NCI-H1048 (cell line): ENCODE data around the gene MYT1.

Source experiments
- DNase-seq: peaks from one replicate; lab custom pipeline; 2025; lab: John Stamatoyannopoulos, UW

MYT1 gene

DNA sequence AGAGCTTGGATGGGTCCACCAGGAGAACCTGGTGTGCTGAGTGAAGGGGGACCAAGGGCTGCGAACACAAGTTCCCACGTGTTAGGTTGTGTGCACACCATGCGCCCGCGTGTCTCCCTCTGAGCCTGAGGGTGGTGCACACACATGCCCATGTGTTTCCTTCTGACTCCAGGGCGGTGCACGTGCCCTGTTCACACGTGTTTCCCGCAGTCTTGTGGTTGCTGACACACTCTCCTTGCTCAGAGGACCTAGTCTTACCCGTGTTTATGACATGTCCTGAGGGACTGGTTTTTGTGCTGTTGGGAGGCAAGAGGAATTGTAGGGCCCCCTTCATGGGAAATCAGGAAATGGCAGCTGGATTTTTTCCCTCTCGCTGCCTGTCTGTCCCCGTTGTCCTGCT is 55.0 kb downstream of the MYT1 start:
- no peak for DNase-seq

DNA sequence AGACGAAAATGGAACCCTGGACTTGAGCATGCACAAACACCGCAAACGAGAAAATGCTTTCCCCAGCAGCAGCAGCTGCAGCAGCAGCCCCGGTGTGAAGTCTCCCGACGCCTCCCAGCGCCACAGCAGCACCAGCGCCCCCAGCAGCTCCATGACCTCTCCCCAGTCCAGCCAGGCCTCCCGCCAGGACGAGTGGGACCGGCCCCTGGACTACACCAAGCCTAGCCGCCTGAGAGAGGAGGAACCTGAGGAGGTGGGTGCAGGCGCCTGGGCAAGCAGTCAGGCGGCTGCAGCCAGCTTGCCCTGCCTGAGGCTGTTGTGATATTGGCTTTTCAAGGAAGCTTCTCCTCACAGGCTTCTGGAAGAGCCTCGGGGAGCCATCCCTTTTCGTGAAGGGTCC is 55.5 kb downstream of the MYT1 start:
- DNase-seq: no peak

DNA sequence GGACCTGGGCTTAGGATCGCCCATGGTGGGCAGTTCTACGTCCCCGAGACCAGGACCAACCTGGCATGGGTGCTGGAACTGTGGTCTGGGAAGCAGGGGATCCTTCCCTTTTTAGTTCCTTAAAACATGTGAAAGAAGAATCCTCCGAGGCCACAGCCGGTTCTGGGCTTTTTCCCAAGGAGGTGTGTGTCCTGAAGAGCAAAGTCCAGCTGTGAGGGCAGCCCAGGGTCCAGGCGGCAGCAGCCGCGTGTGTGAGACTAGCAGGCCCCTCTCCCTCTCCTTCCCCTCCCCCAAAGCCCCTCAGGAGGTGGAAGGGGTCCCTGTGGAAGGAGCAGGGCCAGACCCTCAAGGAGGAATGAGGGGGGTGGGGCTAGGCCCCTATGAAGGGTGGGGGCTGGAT is 56.2 kb downstream of the MYT1 start:
- no peak for DNase-seq

DNA sequence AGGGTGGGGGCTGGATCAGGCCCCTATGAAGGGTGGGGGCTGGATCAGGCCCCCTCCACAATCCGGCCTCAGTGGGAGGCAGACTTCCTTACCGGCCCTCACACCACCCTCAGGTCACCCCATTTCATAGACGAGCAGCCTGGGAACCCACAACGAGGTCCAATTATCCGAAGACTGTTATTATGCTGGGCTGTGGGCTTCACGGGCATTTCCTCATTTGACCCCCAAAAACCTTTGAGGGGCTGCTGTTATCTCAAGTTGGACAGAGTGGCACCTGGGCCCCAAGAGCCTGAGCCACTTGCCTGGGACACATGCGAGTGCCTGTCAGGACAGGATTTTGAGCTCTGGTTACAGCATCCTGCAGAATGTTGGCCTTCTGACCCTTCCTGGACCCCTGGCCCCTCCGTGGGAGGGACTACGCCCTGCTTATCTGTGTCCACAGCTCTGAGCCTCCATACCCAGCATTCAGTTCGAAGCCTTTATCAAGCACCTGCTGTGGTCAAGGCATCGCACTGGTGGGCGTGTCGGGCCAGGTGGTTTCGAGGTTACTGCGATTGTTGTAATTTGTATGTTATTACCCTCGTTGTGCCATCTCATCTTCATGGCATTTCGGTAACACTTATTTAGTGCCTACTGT is 56.8 kb downstream of the MYT1 start:
- DNase-seq: no peak

DNA sequence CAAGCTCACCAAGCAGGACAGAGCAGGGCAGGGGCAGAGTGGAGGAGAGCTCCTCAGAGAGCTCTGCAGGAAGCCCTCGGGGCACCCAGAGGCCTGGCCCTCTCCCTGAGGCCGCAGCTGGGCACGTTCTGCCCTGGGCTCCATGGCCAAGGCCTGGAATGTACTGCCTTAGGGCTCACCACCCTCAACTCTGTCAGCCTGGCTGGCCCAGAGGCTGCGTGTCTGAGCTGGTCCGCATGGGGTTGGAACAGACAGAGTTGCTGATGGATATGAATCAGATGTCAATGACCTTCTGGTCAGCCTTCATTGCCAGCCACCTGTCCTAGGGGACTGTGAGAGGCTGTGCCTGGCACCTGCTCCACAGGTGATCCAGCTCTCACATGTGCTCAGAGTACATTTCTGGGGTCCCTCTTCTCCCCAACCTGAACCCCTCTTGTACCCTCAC is 58.1 kb downstream of the MYT1 start:
- no peak for DNase-seq

DNA sequence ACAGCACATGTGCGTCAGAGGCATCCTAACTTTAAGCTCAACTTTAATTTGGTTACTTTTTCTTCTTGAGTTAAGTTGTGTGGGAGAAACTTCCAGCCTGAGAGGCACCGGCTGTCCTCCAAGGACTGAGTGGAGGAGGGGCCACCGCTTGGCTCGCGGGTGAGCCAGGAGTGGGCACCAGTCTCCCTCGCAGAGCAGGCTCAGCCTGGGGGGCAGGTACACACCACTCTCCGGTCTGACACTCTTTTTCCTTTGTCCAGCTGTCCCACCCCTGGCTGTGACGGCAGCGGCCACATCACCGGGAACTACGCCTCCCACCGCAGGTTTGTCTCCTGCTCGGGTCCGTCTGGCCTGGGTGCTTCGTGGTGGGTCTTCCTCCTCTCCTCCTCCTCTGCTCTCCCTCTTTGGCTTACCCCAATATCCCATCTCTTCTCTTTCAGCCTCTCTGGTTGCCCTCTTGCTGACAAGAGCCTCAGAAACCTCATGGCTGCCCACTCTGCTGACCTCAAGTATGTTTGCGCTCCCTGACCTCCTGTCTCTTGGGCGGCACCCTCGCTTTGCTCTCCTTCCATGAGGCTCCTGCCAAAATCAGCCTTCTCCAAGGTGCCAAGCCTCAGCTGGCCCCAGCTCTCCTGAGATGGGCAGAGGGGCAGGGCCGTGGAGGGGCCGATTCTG is 58.7 kb downstream of the MYT1 start:
- DNase-seq: no peak

DNA sequence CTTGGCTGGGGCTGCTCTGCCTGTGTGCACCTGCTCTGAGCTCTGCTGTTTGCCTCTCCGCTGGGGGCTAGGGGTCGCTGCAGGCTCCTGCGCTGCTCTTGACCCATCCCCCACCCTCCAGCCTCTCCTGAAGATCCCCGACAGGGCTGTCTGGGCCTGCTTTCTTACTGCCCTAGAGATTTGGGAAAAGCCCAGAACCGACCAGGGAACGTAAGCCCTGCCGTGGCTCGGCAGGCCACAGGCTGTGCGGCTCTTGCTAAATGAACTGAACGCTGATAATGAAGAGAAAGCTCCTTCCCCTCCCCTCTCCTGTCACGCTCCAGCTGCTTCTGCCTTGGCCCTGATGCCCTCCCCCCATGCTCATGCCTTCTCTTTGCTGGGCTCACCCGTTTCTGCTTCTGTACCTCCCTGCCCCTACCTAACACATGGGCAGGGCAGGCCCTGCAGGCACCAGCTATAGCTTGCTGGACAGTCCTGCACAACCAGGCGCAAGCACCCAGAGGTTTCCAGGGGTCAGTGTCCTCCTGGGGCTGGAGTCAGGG is 59.3 kb downstream of the MYT1 start:
- DNase-seq: no peak

DNA sequence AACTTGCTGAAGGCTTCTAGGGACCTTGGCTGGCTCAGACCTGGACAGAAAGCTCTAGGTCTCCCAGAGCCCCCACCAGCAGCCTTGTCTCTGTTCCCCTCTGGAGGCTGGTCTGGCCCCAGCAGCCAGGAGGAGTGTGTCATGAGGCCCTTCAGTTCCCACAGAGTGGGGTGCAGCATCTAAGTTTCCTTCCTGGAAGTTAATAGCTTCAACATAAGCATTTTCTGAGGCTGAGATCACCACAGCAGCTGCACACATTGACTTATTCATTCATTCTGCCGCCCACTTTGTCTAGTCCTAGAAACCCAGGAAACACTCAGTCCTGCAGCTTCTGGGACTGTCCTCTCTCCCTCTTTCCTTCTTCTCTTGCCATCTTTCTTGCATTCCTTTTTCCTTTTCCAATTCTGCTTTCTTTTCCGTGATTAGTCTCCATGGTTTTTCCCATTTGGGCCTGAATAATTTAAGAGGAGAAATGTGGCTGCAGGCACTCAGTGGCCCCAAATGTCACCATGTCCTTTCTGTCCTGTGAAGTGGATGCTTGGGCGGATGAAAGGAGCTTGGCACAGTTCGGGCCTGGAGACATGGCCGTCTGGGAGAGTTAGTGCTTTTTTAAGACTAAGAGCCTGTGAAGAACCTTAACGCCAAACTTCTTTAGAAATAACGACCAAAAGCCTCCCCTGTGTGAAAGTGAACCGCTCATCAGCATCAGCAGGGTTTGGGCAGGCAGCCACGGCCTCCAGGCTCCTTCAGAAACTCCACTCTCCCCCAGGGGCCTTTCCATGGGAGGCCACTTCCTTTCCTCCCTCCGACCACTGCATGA is 60.3 kb downstream of the MYT1 start:
- no peak for DNase-seq

DNA sequence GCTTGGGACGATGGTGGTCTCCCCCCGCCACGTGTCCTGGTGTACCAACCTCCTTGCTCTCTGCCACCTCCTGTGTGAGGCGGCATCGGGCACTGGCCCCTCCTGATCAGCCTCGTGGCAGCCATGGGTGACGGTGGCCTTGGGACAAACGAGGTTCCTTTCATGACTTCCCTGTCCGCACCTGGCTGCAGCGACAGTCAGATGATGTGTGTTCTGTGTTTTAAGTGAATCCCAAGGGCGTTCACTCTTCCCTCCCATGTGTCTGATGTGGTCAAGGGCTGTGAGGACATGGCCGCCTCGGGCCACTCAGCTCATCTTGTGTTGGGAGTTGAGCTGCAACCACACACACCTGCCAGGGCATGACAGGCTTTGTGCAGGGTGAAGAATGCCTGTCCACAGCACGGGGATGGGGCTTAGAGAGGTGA is 60.9 kb downstream of the MYT1 start:
- no peak for DNase-seq

DNA sequence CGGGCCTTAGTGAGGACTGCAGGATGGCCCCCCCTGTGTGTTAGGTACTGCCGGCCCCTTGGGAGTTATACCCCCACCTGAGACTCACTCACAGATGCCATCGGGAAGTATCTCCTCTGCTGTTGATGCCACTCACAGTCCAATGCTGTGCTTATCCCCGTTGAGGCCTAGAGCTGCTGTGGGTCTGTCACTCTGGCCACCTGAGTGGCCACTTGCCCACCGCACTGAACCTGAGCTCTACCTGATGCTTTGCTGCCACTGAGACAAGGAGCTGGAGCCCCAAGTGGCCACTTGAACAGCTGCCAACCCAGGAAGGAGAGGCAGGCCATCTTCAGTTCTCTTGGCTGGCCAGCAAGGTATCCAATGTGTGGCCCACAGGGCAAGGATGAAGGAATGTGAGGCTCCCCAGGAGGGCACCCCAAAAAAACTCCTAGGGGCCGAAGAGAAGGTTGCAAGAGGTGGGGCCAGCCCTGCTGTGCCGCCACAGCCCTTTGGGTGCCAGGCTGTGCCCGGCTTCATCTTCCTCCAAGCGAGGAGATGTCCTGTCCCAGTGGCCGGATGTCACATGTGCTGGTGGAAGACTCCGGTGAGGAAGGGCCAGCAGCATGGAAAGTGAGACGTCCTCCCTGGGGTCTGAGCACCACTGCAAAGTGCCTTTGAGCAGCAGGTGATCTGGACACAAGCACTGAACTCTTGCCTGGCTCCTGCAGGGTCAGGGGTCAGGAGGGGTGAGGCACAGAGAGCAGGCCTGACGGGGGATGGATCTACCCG is 61.8 kb downstream of the MYT1 start:
- DNase-seq: no peak

DNA sequence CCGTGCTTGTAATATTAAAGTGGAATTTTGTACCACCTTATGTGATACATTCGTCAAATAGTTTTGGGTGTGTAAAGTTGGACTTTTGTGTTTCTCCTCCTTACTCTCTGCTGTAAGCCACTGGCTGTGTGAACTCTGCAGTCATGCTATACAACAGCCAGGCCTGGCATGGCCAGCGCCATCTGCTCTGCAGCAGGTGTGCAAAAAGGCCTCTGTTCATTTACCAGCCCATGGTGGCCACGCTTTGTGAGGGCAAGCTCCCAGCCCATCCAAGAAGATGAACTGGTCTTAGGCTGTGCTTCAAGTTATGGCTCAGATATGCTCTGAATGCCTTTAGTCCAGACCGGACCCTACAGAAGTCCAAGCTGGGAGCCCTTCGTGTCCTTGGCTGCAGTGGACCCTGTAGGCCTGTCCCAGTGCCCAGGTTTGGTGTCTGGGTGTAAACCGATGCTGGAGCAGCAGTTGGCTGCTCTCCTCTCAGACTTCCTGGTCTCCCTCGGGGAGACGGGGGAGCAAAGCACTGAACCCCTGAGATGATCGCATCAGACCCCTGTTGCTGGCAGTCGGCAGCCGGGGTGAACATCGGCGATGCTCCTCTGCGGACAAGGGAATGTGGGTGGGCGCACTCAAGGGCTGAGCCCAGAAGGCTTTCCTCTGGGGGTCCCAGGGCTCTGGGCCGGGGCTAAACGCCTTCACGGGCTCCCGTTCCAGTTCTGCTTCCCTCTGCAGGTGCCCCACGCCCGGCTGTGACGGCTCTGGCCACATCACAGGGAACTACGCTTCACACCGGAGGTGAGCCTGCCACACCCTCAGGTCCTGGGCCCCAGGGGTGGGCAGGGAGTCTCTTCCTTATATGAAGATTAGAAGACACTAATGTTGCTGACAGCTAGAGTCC is 62.7 kb downstream of the MYT1 start:
- DNase-seq: no peak

DNA sequence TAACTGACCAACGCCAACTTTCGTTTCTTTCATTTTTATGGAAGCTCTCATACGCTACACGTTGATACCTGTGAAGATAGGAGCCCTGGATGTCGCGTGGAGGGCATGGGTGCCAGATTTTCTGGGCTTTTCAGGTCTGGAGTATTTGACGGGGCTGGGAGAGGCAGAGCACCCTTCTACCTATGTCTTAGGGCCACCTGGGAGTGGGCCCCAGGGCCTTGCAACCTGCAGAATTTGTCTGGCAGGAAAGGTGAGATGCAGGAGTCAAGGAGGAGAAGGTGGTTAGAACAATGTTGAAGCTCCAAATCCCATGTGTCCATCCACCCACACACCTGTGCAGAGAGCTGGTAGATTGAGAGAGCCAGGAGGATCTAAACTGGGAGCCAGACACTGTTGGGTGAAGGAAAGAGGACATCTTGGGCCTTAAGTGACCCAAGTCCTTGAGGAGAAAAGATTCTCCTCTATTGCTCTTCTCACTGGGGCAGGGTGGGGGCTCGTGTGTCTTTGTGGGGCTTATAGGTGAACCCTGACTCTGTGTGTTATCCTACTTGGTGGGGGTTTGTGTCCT is 63.9 kb downstream of the MYT1 start:
- no peak for DNase-seq

DNA sequence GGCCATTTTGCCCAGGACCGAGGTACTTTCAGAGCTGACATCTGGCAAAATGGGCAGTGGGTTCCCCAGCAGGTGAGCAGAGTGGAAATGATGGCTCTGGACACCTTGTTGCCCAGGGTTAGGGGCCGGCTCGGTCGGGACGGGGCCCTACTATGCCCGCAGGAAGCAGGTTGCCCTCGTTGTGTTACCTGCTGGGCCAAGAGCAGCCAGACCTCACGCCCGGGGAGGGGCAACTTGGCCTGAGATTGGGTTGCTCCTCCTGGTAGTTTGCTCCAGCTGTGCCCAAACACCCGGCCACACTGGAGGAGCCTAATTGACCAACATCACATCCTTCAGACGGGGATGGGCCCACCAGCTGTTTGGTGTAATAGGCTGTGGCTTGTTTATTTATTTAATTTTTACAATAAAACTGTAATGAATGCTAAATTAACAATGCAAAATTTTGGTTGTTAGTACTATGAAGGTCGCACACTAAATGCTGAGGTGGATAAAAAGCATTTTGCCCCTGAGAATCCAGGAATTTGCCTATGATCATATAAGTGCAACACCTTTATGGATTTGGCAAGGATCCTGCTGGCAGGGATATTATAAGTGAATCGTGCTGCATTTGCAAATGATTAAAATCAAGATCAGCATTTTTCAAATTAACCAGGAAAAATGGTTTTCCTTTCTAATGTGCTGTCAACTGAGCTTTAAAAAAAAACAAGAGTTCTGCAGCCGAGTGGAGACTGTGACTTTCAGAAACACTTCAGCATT is 64.7 kb downstream of the MYT1 start:
- DNase-seq: no peak

DNA sequence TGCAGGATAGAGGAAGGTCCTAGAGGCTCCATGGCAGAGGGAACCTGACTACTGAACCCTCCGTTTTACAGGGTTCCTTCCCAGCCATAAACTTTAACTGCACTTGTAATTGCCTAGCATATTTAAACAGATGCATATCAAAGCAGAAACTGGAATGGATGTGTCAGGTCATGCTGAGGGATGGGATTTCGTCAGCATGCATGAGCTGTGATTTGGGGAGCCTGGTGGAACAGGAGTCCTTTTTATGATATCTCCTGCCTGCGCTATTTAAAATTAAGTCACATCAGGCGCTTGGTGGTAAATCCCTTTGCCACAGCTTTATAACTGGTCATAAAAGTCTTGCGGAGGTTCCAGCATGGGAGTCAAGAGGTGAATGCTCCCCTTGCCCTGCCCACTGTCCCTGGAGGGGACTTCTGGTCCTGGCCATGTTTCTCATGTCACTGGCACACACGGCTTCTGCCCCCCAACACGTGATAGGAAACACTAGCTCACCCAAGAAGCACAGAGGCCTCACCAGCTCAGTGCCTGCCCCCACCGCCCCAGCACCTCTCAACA is 65.3 kb downstream of the MYT1 start:
- no peak for DNase-seq

DNA sequence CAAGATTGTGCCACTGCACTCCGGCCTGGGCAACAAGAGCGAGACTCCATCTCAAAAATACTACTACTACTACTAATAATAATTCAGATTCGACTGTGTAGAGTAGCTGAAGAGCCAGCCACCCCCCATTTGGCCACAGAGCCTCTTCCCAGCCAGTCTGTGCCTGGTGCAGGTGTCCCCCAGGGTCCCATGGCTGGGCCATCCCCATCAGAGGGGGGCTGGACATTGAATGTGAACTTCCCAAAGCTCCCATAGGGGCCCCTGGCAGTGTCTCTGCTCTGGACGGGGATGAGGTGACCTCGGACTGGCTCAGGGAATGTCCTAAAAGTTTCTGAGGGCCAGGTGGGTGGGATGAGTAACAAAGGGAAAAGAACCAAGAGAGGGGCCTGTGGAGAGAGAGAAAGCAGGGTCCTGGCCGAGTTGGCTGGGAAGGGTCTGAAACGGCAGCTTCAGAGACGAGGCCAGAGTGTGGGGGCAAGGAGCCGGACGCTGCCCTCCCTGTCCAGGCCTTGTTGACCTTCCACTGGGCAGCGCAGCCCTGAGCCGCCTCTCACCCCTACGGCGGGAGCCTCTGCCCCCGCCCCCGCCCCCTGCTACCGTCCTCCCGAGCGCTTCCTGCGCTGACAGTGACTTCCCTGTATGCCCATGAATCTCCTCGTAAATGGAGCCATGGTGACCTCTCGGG is 66.4 kb downstream of the MYT1 start:
- DNase-seq: no peak

DNA sequence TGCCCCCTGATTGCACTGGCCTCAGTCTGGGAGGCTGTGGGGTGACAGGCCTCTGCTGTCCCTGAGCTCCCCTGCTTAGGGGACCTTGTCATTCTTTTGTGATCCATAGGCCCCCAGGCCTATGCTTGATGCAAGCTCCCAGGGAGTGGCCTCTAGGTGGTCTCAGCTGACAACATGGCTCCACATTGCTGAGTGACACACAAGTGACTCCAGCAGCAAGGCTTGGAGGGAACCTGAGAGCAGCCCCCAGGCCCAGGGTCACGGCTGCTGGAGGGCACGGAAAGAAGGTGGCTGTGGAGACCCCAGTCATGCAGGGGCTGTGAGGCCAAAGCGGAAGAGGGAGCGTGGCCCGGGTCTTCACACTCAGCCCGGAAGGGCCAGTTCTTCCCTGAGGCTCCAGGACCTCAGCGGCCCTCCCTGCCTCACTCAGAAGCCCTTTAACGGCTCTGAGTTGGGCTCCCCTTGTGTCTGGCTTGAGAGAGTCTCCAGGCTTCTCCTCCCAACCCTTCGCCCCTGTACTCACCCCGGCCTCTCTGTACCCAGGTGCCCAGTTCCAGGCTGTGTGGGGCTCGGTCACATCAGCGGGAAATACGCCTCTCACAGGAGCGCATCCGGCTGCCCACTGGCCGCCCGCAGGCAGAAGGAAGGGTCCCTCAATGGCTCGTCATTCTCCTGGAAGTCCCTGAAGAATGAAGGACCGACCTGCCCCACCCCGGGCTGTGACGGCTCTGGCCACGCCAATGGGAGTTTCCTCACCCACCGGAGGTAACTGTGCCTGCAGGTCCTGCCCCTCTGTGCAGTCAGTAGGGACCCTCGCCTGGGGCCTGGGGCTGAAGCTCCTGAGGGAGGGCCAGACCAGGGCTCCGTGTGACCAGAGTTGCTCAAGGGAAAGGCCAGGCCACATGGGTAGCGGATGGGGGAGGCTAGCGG is 67.6 kb downstream of the MYT1 start:
- DNase-seq: no peak

DNA sequence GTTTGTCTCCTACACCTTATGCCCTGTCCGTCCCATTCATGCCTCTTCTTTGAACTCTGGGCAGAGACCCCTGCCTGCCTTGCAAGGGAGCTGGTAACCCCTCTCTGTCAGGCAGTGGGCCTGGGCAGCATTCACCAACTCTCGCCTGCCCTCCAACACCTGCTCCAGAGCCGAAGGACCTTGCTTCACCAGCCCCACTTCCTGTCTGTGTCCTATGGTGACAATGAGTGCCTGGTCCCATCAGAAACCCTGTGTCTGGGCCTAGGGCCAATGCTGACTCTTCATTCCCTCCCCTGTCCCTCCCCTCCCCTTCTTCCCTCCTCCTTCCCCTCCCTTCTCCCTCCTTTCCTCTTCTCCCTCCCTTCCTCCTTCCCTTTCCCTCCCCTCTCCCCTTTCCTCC is 68.5 kb downstream of the MYT1 start:
- no peak for DNase-seq

DNA sequence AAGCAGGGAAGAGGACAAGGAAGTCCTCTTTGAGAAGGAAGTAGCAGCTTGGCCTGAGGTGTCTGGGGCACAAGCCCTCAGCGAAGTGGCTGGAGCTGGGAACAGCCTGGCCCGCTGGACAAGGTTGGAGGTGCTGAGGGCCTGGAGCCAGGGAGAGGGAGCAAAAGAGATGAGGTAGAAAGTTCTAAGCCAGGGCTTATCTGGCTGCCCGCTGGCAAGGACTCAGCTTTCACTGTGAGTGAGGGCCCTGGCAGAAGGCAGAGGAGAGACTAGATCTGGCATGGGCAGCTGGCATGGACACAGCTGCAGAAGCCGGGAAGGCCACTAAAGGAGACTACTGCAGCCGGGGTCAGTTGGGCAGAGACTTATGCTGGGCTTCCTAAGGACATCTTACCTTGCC is 69.5 kb downstream of the MYT1 start:
- no peak for DNase-seq
